H1 (cell line): ENCODE measurements around the gene UFC1. TPM values are rescaled to one million over a fixed set of nuclear protein-coding genes. Genes with fewer than 3 reads are reported as not detected.
"Not testable (repeated sequence)": the region's sequence is repeated elsewhere in the genome, so short reads cannot be mapped to it uniquely, and the experiment has no call there.

ENCODE experiments used
- CTCF ChIA-PET: fragments of 300-600 bp; sonication (Branson Sonifier 250); formaldehyde crosslinking; loops from one replicate; lab custom pipeline; 2021; ENCODE audit not compliant: partially characterized antibody; lab: Charles Lee
- POLR2A ChIA-PET: fragments of 300-600 bp; sonication (Branson Sonifier 250); formaldehyde crosslinking; loops from one replicate; lab custom pipeline; 2021; ENCODE audit warnings: inconsistent platforms; ENCODE audit not compliant: partially characterized antibody; lab: Charles Lee
- DNase-seq, 2 experiments: peaks; one replicate each; pipeline versions ENCODE4 v3.0.0 to v3.0.0-alpha.2; 2010 to 2022; ENCODE audit warnings: low spot score in 2 of 2, low read depth in 1 of 2, mixed read lengths in 1 of 2
- FAIRE-seq: peaks from 2 replicates; lab custom pipeline; 2011; peaks lifted over from hg19 to GRCh38; lab: Jason Lieb, UNC
- H2AFZ ChIP-seq: 2 replicates; pipeline ENCODE4 v1.8.1; 2012; ENCODE audit warnings: low read length, inconsistent platforms
- H2AK5ac ChIP-seq: 2 replicates; pipeline ENCODE4 v1.6.1; 2013; ENCODE audit warnings: low read depth, low read length
- H2BK120ac ChIP-seq: replicated peaks from 2 replicates; pipeline ENCODE3; 2013; ENCODE audit warnings: low read depth, low read length, inconsistent platforms
- H2BK12ac ChIP-seq: 2 replicates; pipeline ENCODE4 v1.6.1; 2013; ENCODE audit warnings: low read depth, low read length
- H2BK15ac ChIP-seq: 2 replicates; pipeline ENCODE4 v1.6.1; 2013; ENCODE audit warnings: low read length
- H2BK20ac ChIP-seq: 2 replicates; pipeline ENCODE4 v1.6.1; 2013; ENCODE audit warnings: low read length
- H2BK5ac ChIP-seq: 2 replicates; pipeline ENCODE4 v1.6.1; 2013; ENCODE audit warnings: low read depth, low read length
- H3K14ac ChIP-seq: 2 replicates; pipeline ENCODE4 v1.6.1; 2013; ENCODE audit warnings: inconsistent platforms; ENCODE audit not compliant: insufficient read length
- H3K18ac ChIP-seq: 2 replicates; pipeline ENCODE4 v1.6.1; 2013; ENCODE audit warnings: low read length; ENCODE audit errors: extremely low read depth
- H3K23ac ChIP-seq: 2 replicates; pipeline ENCODE4 v1.6.1; 2013; ENCODE audit warnings: inconsistent platforms; ENCODE audit not compliant: insufficient read length
- H3K23me2 ChIP-seq: 2 replicates; pipeline ENCODE4 v1.6.1; 2013; ENCODE audit warnings: low read depth, low read length
- H3K27ac ChIP-seq: 2 replicates; pipeline ENCODE4 v1.6.1; 2011; ENCODE audit warnings: low read depth, low read length, inconsistent platforms
- H3K27me3 ChIP-seq, 4 experiments: replicated peaks in 1 of 4; 1 replicate in 1 of 4; 2 replicates in 3 of 4; pipeline versions ENCODE4 v1.6.1 to v1.8.1; 2011 to 2013; ENCODE audit warnings: low read length in 3 of 4, mild to moderate bottlenecking in 3 of 4, inconsistent platforms in 2 of 4, mixed read lengths in 2 of 4, moderate library complexity in 1 of 4; ENCODE audit not compliant: control insufficient read depth in 3 of 4, insufficient read depth in 3 of 4; ENCODE audit errors: extremely low read depth in 1 of 4
- H3K36me3 ChIP-seq, 4 experiments: 2 replicates each; pipeline versions ENCODE4 v1.6.1 to v1.8.1; 2011 to 2013; ENCODE audit warnings: mild to moderate bottlenecking in 4 of 4, low read length in 3 of 4, moderate library complexity in 2 of 4, control low read depth in 1 of 4, inconsistent platforms in 1 of 4; ENCODE audit not compliant: insufficient read depth in 4 of 4, control insufficient read depth in 2 of 4
- H3K4ac ChIP-seq: replicated peaks from 2 replicates; pipeline ENCODE3; 2013; ENCODE audit warnings: low read length, low read depth, mixed read lengths, inconsistent platforms; ENCODE audit not compliant: insufficient read length
- H3K4me1 ChIP-seq, 4 experiments: replicated peaks in 1 of 4; 1 replicate in 1 of 4; 2 replicates in 3 of 4; pipeline versions ENCODE4 v1.6.1 to v1.8.1; 2011 to 2013; ENCODE audit warnings: low read length in 3 of 4, inconsistent platforms in 2 of 4, mixed read lengths in 1 of 4; ENCODE audit not compliant: insufficient read depth in 4 of 4, control insufficient read depth in 3 of 4
- H3K4me2 ChIP-seq, 2 experiments: 2 replicates each; pipeline versions ENCODE4 v1.6.1 to v1.8.1; 2011 to 2013; ENCODE audit warnings: low read depth in 2 of 2, low read length in 2 of 2, control low read depth in 1 of 2, inconsistent platforms in 1 of 2, mild to moderate bottlenecking in 1 of 2; ENCODE audit not compliant: insufficient read depth in 1 of 2
- H3K4me3 ChIP-seq, 4 experiments: fragments of 200-600, 300-600 bp in 1 of 4; sonication (generic), shearing (Covaris generic), sonication (Bioruptor Twin) in 1 of 4; 2 replicates each; pipeline versions ENCODE4 v1.5.1 to v1.8.1; 2011 to 2016; ENCODE audit warnings: low read length in 4 of 4, low read depth in 3 of 4, control low read depth in 2 of 4, inconsistent platforms in 2 of 4, mild to moderate bottlenecking in 2 of 4, mixed read lengths in 1 of 4, moderate library complexity in 1 of 4; ENCODE audit not compliant: insufficient read depth in 2 of 4; ENCODE audit errors: extremely low read depth in 1 of 4
- H3K56ac ChIP-seq: replicated peaks from 2 replicates; pipeline ENCODE3; 2013; ENCODE audit warnings: low read depth, mild to moderate bottlenecking, mixed read lengths, low read length, inconsistent platforms; ENCODE audit not compliant: insufficient read length
- H3K79me1 ChIP-seq: 2 replicates; pipeline ENCODE4 v1.6.1; 2013; ENCODE audit warnings: low read depth, low read length, control low read depth
- H3K79me2 ChIP-seq, 2 experiments: 2 replicates each; pipeline versions ENCODE4 v1.6.1 to v1.8.1; 2012 to 2013; ENCODE audit warnings: low read length in 2 of 2, mild to moderate bottlenecking in 2 of 2, inconsistent platforms in 1 of 2; ENCODE audit not compliant: insufficient read depth in 2 of 2, control insufficient read depth in 1 of 2
- H3K9ac ChIP-seq, 4 experiments: replicated peaks in 1 of 4; 1 replicate in 1 of 4; 2 replicates in 3 of 4; pipeline versions ENCODE4 v1.6.1 to v1.8.1; 2011 to 2013; ENCODE audit warnings: low read depth in 3 of 4, low read length in 3 of 4, control low read depth in 2 of 4, mild to moderate bottlenecking in 2 of 4, moderate library complexity in 2 of 4, inconsistent platforms in 1 of 4; ENCODE audit errors: extremely low read depth in 1 of 4
- H3K9me3 ChIP-seq, 2 experiments: 2 replicates each; pipeline versions ENCODE4 v1.6.1 to v1.8.1; 2012 to 2013; ENCODE audit warnings: mild to moderate bottlenecking in 2 of 2, moderate library complexity in 2 of 2, control low read depth in 1 of 2, inconsistent platforms in 1 of 2, low read depth in 1 of 2, low read length in 1 of 2, mixed read lengths in 1 of 2; ENCODE audit not compliant: insufficient read depth in 2 of 2
- H4K20me1 ChIP-seq, 2 experiments: replicated peaks in 1 of 2; 2 replicates each; pipeline versions ENCODE3 to v1.8.1; 2011 to 2013; ENCODE audit warnings: inconsistent platforms in 2 of 2, low read length in 2 of 2, mild to moderate bottlenecking in 1 of 2; ENCODE audit not compliant: insufficient read depth in 2 of 2, control insufficient read depth in 1 of 2
- H4K5ac ChIP-seq: 2 replicates; pipeline ENCODE4 v1.6.1; 2013; ENCODE audit warnings: low read length, low read depth, mixed read lengths, inconsistent platforms; ENCODE audit not compliant: insufficient read length
- H4K8ac ChIP-seq: 2 replicates; pipeline ENCODE4 v1.8.0; 2013; ENCODE audit warnings: mild to moderate bottlenecking, moderate library complexity, low read length, inconsistent platforms; ENCODE audit not compliant: insufficient read depth; ENCODE audit errors: extremely low read depth
- H4K91ac ChIP-seq: replicated peaks from 2 replicates; pipeline ENCODE3; 2013; ENCODE audit warnings: low read length, mixed read lengths, inconsistent platforms; ENCODE audit not compliant: insufficient read length
- WGBS, 2 experiments: shearing (Covaris generic) in 1 of 2; methylation state at CpG; one replicate each; pipeline versions ENCODE4 v1.1.6 to v1.1.7; 2013 to 2015; ENCODE audit warnings: low lambda C conversion rate in 2 of 2, mixed read lengths in 2 of 2, inconsistent platforms in 1 of 2, low coverage in 1 of 2, missing lambda C conversion rate in 1 of 2; ENCODE audit not compliant: insufficient replicate concordance in 2 of 2, insufficient coverage in 1 of 2, insufficient read length in 1 of 2; ENCODE audit errors: extremely low coverage in 1 of 2, missing lambda C conversion rate in 1 of 2; 5-methylcytosine and 5-hydroxymethylcytosine counted together
- polyA plus RNA-seq, 7 experiments: library from polyadenylated mRNA; depleted of rRNA in 3 of 7; stranded (reverse) in 5 of 7; unstranded in 2 of 7; fragments of >200 nt in 5 of 7; fragments of 200-250 nt in 2 of 7; gene quantifications; 1 replicate in 5 of 7; 2 replicates in 1 of 7; 4 replicates in 1 of 7; pipeline versions ENCODE4 v1.2.1 to v1.2.3, GENCODE V29; 2011 to 2013; ENCODE audit warnings: missing spikeins in 2 of 7, mixed read lengths in 2 of 7
- total RNA-seq: library from RNA; stranded (reverse); fragmentation: NEBNext Ultra II Directional; extraction: Animal tissue kit (Norgen Biotek cat#: 25700); gene quantifications from 2 replicates; pipeline ENCODE4 v1.2.1, GENCODE V29; 2021

The UFC1 gene
- total and polyA plus RNA-seq, 2 of the 8 experiments (the other 6 are each of a cell fraction or from before 2014, with no cell fraction given), result 67.8 to 102 TPM

DNA sequence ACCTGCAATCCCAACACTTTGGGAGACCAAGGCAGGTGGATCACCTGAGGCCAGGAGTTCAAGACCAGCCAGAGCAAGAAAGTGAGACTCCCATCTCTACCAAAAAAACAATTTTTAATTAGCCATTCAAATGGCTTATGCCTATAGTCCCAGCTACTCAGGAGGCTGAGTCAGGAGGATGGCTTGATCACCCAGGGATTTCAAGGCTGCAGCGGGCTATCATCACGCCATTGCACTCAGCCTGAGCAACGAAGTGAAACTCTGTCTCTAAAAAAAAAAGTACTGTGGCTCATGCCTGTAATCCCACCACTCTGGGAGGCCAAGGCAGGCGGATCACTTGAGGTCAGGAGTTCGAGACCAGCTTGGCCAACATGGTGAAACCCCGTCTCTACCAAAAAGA lies 37.8 kb upstream of the UFC1 start:
- Histone ChIP-seq H3K4me1 (peaks cover 4 to 10% (median 5%) of the 10 kb centered on the region in 4 experiments; a peak in 6 of 7 replicates), H3K23me2 (peaks cover 12% of the 10 kb centered on the region), H3K79me2 (peaks cover 4 to 71% of the 10 kb centered on the region in 2 experiments; a peak in 3 of 4 replicates), H3K79me1 (peaks cover 15% of the 10 kb centered on the region), H3K36me3 (peaks cover 5 to 15% (median 9%) of the 10 kb centered on the region in 4 experiments)
- not testable (repeated sequence) for H4K20me1 ChIP-seq, H3K4ac ChIP-seq, H2BK12ac ChIP-seq, H3K18ac ChIP-seq, H2BK120ac ChIP-seq, H4K8ac ChIP-seq, H2BK20ac ChIP-seq, H3K9ac ChIP-seq, H3K56ac ChIP-seq, H3K23ac ChIP-seq, H3K4me2 ChIP-seq, H3K4me3 ChIP-seq, H2AK5ac ChIP-seq, H3K27me3 ChIP-seq, H4K91ac ChIP-seq, H3K9me3 ChIP-seq, H2BK15ac ChIP-seq, DNase-seq, H3K14ac ChIP-seq, H4K5ac ChIP-seq, H2AFZ ChIP-seq, H2BK5ac ChIP-seq, H3K27ac ChIP-seq, FAIRE-seq
- CTCF ChIA-PET, result interaction anchor here (0.6 to 5.0 kb wide), 3 partner anchors 12 to 23 kb away, joined by 4 to 33 read pairs (median 5); partner anchors contain the start of gene KLHDC9
- POLR2A ChIA-PET, result interaction anchor here (1.3 to 1.6 kb wide), 3 partner anchors 11 to 61 kb away, joined by 4 to 7 read pairs (median 5); partner anchors contain the start of gene B4GALT3
- WGBS, 2 experiments, result 91% methylated on average over 6 of the region's 6 CpGs; no CpG with 5 or more reads in 1 of the 2 experiments
